CD4-positive, alpha-beta T cell (primary cell): ENCODE data around the gene ABHD1. TPM values are rescaled to one million over a fixed set of nuclear protein-coding genes. Genes with fewer than 3 reads are reported as not detected.

Experiments
- ATAC-seq: fragments of 200-7000 bp; cut with Tn5 transposase; one replicate; pipeline ENCODE4 v1.10.0; 2022; ENCODE audit warnings: mild to moderate bottlenecking; ENCODE audit not compliant: poor library complexity
- CTCF ChIA-PET: fragments of 350-600 bp; sonication (Branson Sonifier 250); formaldehyde crosslinking; loops from one replicate; lab custom pipeline; 2021; ENCODE audit warnings: antibody characterized with exemption, inconsistent platforms; lab: Charles Lee
- POLR2A ChIA-PET: fragments of 350-600 bp; sonication (Branson Sonifier 250); formaldehyde crosslinking; loops from one replicate; lab custom pipeline; 2021; ENCODE audit warnings: antibody characterized with exemption, inconsistent platforms; lab: Charles Lee
- DNase-seq, 14 experiments: peaks; one replicate each; pipeline ENCODE4 v3.0.0-alpha.2; 2013 to 2020; ENCODE audit warnings: mixed read lengths in 2 of 14
- H3K27ac ChIP-seq, 2 donors: one replicate each; pipeline versions ENCODE4 v1.5.1 to v1.7.0; 2013; ENCODE audit warnings: low read length in 2 of 2, low read depth in 1 of 2, mild to moderate bottlenecking in 1 of 2
- H3K27me3 ChIP-seq, 2 experiments: 1 replicate in 1 of 2; 2 replicates in 1 of 2; pipeline versions ENCODE4 v1.6.1 to v1.7.0; 2013; ENCODE audit warnings: low read length in 2 of 2, control low read depth in 1 of 2, mild to moderate bottlenecking in 1 of 2, moderate library complexity in 1 of 2; ENCODE audit not compliant: insufficient read depth in 2 of 2, control insufficient read depth in 1 of 2
- H3K36me3 ChIP-seq: one replicate; pipeline ENCODE4 v1.6.1; 2013; ENCODE audit warnings: low read length, control low read depth; ENCODE audit not compliant: insufficient read depth
- H3K4me1 ChIP-seq: one replicate; pipeline ENCODE4 v1.6.1; 2013; ENCODE audit warnings: low read length, control low read depth; ENCODE audit not compliant: insufficient read depth
- H3K4me3 ChIP-seq: one replicate; pipeline ENCODE4 v1.5.1; 2013; ENCODE audit warnings: mild to moderate bottlenecking, low read length, moderate library complexity
- H3K9me3 ChIP-seq, 2 experiments: 1 replicate in 1 of 2; 2 replicates in 1 of 2; pipeline versions ENCODE4 v1.6.1 to v1.7.0; 2013; ENCODE audit warnings: low read length in 2 of 2, mild to moderate bottlenecking in 2 of 2, control low read depth in 1 of 2, moderate library complexity in 1 of 2; ENCODE audit not compliant: control insufficient read depth in 1 of 2, insufficient read depth in 1 of 2
- H3K27ac Mint-ChIP-seq: one replicate; pipeline ENCODE4 v1.8.0; 2020; ENCODE audit warnings: mixed read lengths
- H3K27me3 Mint-ChIP-seq: one replicate; pipeline ENCODE4 v1.8.0; 2021; ENCODE audit warnings: mixed read lengths
- H3K36me3 Mint-ChIP-seq: one replicate; pipeline ENCODE4 v1.8.0; 2021; ENCODE audit warnings: low read depth, mixed read lengths
- H3K4me1 Mint-ChIP-seq: one replicate; pipeline ENCODE4 v1.8.0; 2021; ENCODE audit warnings: low read depth, mixed read lengths
- H3K4me3 Mint-ChIP-seq: one replicate; pipeline ENCODE4 v1.8.0; 2020; ENCODE audit warnings: mild to moderate bottlenecking, mixed read lengths
- H3K9me3 Mint-ChIP-seq: one replicate; pipeline ENCODE4 v1.8.0; 2020; ENCODE audit warnings: mixed read lengths
- CTCF ChIP-seq: fragments of 200-600 bp; IDR thresholded peaks from one replicate; pipeline ENCODE4 v1.8.0; 2022; ENCODE audit warnings: antibody characterized with exemption, mild to moderate bottlenecking
- intact Hi-C, 2 experiments: fragments of 100-400 bp; cut with DNase I in 1 of 2; cut with micrococcal nuclease in 1 of 2; formaldehyde crosslinking; loops; one replicate each; pipeline versions ENCODE4 v1.15.1 to v1.9.0; 2023 to 2025; cut with DNase I, micrococcal nuclease
- total RNA-seq, 174 experiments: library from RNA in 2 of 174; stranded (reverse) in 2 of 174; gene quantifications; one replicate each; pipeline ENCODE4 v1.2.3 and lab custom pipeline; 2021 to 2026

Gene ABHD1
- total RNA-seq, 2 experiments from 2014 or later = 1.0 to 1.3 TPM

- Mint-ChIP-seq H3K9me3 (no peaks in the 10 kb centered on the region), H3K27ac (no peak overlapping the region), H3K36me3 (no peaks in the 10 kb centered on the region), H3K27me3 (peaks cover 4% of the 10 kb centered on the region), H3K4me1 (no peaks in the 10 kb centered on the region), H3K4me3 (no peak overlapping the region)
- Histone ChIP-seq H3K27ac (no peak overlapping the region), H3K4me3 (no peak overlapping the region), H3K27me3 (peaks cover 0 to 3% of the 10 kb centered on the region in 2 experiments), H3K4me1 (no peaks in the 10 kb centered on the region), H3K36me3 (no peaks in the 10 kb centered on the region), H3K9me3 (no peaks in the 10 kb centered on the region)
- ATAC-seq (no peak), DNase-seq (no peak)
- intact Hi-C loops = loop anchor here in 1 of 2 experiments (5.0 kb wide), 1 partner anchor 44 kb away; no protein-coding TSS in a partner anchor
- TF ChIP-seq CTCF = no peak
- ChIA-PET CTCF (interaction anchor here (0.7 kb wide), 1 partner anchor 11 kb away, joined by 3 read pairs; no protein-coding TSS in a partner anchor), POLR2A (interaction anchor here (1.2 kb wide), 1 partner anchor 101 kb away, joined by 3 read pairs; the partner anchor contains the start of gene AGBL5)
Measured at GRCh38 chr2:27152796-27153464, 29.3 kb downstream of the ABHD1 start.

- no peak for DNase-seq
- H3K4me3 Mint-ChIP-seq = no peak overlapping the region
- Histone ChIP-seq H3K36me3 (no peaks in the 10 kb centered on the region), H3K27me3 (no peaks in the 10 kb centered on the region), H3K27ac (no peak overlapping the region), H3K4me1 (no peaks in the 10 kb centered on the region), H3K9me3 (no peaks in the 10 kb centered on the region), H3K4me3 (no peak overlapping the region)
- no peak for TF ChIP-seq CTCF
- peaks cover 4% of the 10 kb centered on the region for H3K27me3 Mint-ChIP-seq
- H3K4me1 Mint-ChIP-seq = no peaks in the 10 kb centered on the region
- POLR2A ChIA-PET = no interaction called here
- no peaks in the 10 kb centered on the region for H3K36me3 Mint-ChIP-seq
- CTCF ChIA-PET = no interaction called here
- intact Hi-C loops = loop anchor here in 1 of 2 experiments (5.0 kb wide), 1 partner anchor 43 kb away; no protein-coding TSS in a partner anchor
- no peak overlapping the region for H3K27ac Mint-ChIP-seq
- ATAC-seq = no peak
- no peaks in the 10 kb centered on the region for H3K9me3 Mint-ChIP-seq
Measured at GRCh38 chr2:27154488-27154887, 30.9 kb downstream of the ABHD1 start.

GRCh38 chr2:27155069-27155520 is 31.5 kb downstream of the ABHD1 start:
- Mint-ChIP-seq H3K36me3 (no peaks in the 10 kb centered on the region), H3K4me3 (no peak overlapping the region), H3K27ac (no peak overlapping the region), H3K4me1 (no peaks in the 10 kb centered on the region), H3K9me3 (no peaks in the 10 kb centered on the region), H3K27me3 (peaks cover 4% of the 10 kb centered on the region)
- DNase-seq (no peak), ATAC-seq (no peak)
- TF ChIP-seq CTCF = no peak
- Histone ChIP-seq H3K27ac (no peak overlapping the region), H3K36me3 (no peaks in the 10 kb centered on the region), H3K27me3 (no peaks in the 10 kb centered on the region), H3K4me1 (no peaks in the 10 kb centered on the region), H3K4me3 (no peak overlapping the region), H3K9me3 (no peaks in the 10 kb centered on the region)
- ChIA-PET CTCF (no interaction called here), POLR2A (no interaction called here)
- intact Hi-C loops = no loop called here
